Effector memory CD8-positive, alpha-beta T cell (primary cell): Measurements from ENCODE around the gene SNTB2.

Experiments
- ATAC-seq: fragments of 150-1000 bp; cut with Tn5 transposase; replicated peaks from 2 replicates; pipeline ENCODE4 v1.10.0; 2021; ENCODE audit warnings: mild to moderate bottlenecking, moderate library complexity
- DNase-seq, 3 experiments: peaks; one replicate each; pipeline ENCODE4 v3.0.0; 2021
- H3K27ac Mint-ChIP-seq, 2 donors: one replicate each; pipeline ENCODE4 v1.8.0; 2022; ENCODE audit warnings: mild to moderate bottlenecking in 2 of 2, mixed read lengths in 2 of 2, moderate library complexity in 2 of 2
- H3K27me3 Mint-ChIP-seq, 2 donors: one replicate each; pipeline ENCODE4 v1.8.0; 2022; ENCODE audit warnings: mixed read lengths in 2 of 2
- H3K36me3 Mint-ChIP-seq: one replicate; pipeline ENCODE4 v1.8.0; 2022; ENCODE audit warnings: mild to moderate bottlenecking, moderate library complexity, mixed read lengths; ENCODE audit not compliant: insufficient read depth
- H3K4me1 Mint-ChIP-seq, 2 donors: one replicate each; pipeline ENCODE4 v1.8.0; 2022; ENCODE audit warnings: low read depth in 2 of 2, mixed read lengths in 2 of 2
- H3K4me3 Mint-ChIP-seq, 2 donors: one replicate each; pipeline ENCODE4 v1.8.0; 2022; ENCODE audit warnings: mild to moderate bottlenecking in 2 of 2, mixed read lengths in 2 of 2, moderate library complexity in 2 of 2
- H3K9me3 Mint-ChIP-seq, 2 donors: one replicate each; pipeline ENCODE4 v1.8.0; 2022; ENCODE audit warnings: mixed read lengths in 2 of 2

SNTB2 gene

GRCh38 chr16:69340095-69340644, 153.2 kb downstream of the SNTB2 start:
- DNase-seq (no peak), ATAC-seq (no peak)
- no peaks in the 10 kb centered on the region for H3K9me3 Mint-ChIP-seq
- H3K4me1 Mint-ChIP-seq: peaks cover 29 to 38% of the 10 kb centered on the region in 2 donors
- no peaks in the 10 kb centered on the region for H3K27me3 Mint-ChIP-seq
- peak overlapping the region; percentile 99 for H3K4me3 Mint-ChIP-seq
- H3K36me3 Mint-ChIP-seq: peaks cover 35% of the 10 kb centered on the region
- peak overlapping the region; percentile 93 to 97 for H3K27ac Mint-ChIP-seq

DNA sequence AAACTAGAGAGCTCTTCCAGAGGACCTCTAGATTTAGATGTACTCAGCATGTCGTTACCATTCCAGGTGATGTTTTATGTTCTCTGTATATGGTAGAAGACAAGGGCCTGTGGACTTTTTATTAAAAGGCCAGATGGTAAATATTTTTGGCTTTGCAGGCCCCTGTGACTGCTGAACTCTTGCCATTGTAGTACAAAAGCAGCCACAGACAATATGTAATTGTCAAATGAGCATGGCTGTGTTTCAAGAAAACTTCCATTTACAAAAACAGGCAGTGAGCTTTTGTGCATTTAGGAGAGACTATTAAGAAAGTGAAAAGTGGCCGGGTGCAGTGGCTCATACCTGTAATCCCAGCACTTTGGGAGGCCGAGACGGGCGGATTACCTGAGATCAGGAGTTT, 157.2 kb downstream of the SNTB2 start:
- H3K36me3 Mint-ChIP-seq: peaks cover 24% of the 10 kb centered on the region
- H3K4me1 Mint-ChIP-seq: peaks cover 25 to 39% of the 10 kb centered on the region in 2 donors
- H3K27me3 Mint-ChIP-seq: no peaks in the 10 kb centered on the region
- H3K9me3 Mint-ChIP-seq: no peaks in the 10 kb centered on the region
- H3K4me3 Mint-ChIP-seq: no peak overlapping the region
- H3K27ac Mint-ChIP-seq: peak overlapping the region in 1 of 2 donors; percentile 73
- DNase-seq (no peak), ATAC-seq (no peak)

DNA sequence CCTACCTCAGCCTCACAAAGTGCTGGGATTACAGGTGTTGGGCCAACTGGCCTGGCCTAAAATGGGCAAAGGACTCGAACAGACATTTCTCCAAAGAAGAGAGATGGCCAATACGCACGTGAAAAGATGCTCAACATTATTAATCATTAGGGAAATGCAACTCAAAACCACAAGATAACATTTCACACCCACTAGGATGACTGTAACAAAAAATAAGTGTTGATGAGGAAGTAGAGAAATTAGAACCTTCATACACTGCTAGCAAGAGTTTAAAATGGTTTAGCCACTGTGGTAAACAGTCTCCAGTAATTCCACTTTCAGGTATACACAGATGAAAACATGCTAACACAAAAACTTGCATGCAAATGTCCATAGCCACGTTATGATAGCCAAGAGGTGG, 159.0 kb downstream of the SNTB2 start:
- H3K27me3 Mint-ChIP-seq: no peaks in the 10 kb centered on the region
- no peaks in the 10 kb centered on the region for H3K9me3 Mint-ChIP-seq
- ATAC-seq: peak; percentile 85
- H3K36me3 Mint-ChIP-seq: peaks cover 18% of the 10 kb centered on the region
- peak overlapping the region; percentile 46 to 50 for H3K4me3 Mint-ChIP-seq
- peak overlapping the region; percentile 72 to 73 for H3K27ac Mint-ChIP-seq
- peaks cover 13 to 24% of the 10 kb centered on the region in 2 donors for H3K4me1 Mint-ChIP-seq
- no peak for DNase-seq

- Mint-ChIP-seq H3K9me3 (no peaks in the 10 kb centered on the region), H3K27ac (peak overlapping the region in 1 of 2 donors; percentile 72), H3K4me1 (peaks cover 12 to 20% of the 10 kb centered on the region in 2 donors)
Observed at GRCh38 chr16:69346683-69347082, 159.7 kb downstream of the SNTB2 start.

DNA sequence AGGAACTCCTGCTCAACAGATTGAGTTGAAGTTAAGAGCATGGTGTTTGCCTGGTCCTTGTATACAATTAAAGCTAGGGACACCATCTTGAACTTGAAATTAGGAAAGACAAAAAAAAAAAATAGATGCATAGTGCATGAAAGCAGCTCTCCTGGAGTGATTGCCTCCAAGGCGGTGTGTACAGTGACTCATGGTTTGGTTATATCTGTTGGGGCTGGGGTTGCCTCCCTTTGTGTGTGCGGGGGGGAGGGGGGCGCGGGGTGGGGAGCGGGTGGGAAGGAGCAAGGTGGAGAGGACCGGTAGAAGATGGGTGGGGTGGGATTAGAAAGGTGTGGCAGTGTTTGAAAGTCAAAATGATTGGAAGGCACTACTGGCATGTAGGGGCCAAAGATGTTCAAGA, 161.3 kb downstream of the SNTB2 start:
- peak overlapping the region in 1 of 2 donors; percentile 26 for H3K27ac Mint-ChIP-seq
- peaks cover 19% of the 10 kb centered on the region for H3K36me3 Mint-ChIP-seq
- ATAC-seq (no peak), DNase-seq (no peak)
- no peak overlapping the region for H3K4me3 Mint-ChIP-seq
- H3K4me1 Mint-ChIP-seq: peaks cover 8 to 20% of the 10 kb centered on the region in 2 donors
- H3K9me3 Mint-ChIP-seq: no peaks in the 10 kb centered on the region
- H3K27me3 Mint-ChIP-seq: no peaks in the 10 kb centered on the region

More at GRCh38 chr16:69346683-69347082, 159.7 kb downstream of the SNTB2 start:
- DNase-seq (no peak), ATAC-seq (no peak)
- H3K36me3 Mint-ChIP-seq: peaks cover 15% of the 10 kb centered on the region
- H3K4me3 Mint-ChIP-seq: no peak overlapping the region
- no peaks in the 10 kb centered on the region for H3K27me3 Mint-ChIP-seq

GRCh38 chr16:69349536-69349935, 162.6 kb downstream of the SNTB2 start:
- Mint-ChIP-seq H3K9me3 (no peaks in the 10 kb centered on the region), H3K27ac (no peak overlapping the region), H3K4me3 (no peak overlapping the region), H3K4me1 (peaks cover 8 to 20% of the 10 kb centered on the region in 2 donors), H3K27me3 (no peaks in the 10 kb centered on the region), H3K36me3 (peaks cover 13% of the 10 kb centered on the region)
- DNase-seq (no peak), ATAC-seq (no peak)

GRCh38 chr16:69350536-69351133, 163.7 kb downstream of the SNTB2 start:
- ATAC-seq (no peak), DNase-seq (no peak)
- Mint-ChIP-seq H3K4me1 (peaks cover 7 to 19% of the 10 kb centered on the region in 2 donors), H3K27ac (peak overlapping the region in 1 of 2 donors; percentile 72), H3K36me3 (peaks cover 13% of the 10 kb centered on the region), H3K4me3 (no peak overlapping the region), H3K27me3 (no peaks in the 10 kb centered on the region), H3K9me3 (no peaks in the 10 kb centered on the region)

DNA sequence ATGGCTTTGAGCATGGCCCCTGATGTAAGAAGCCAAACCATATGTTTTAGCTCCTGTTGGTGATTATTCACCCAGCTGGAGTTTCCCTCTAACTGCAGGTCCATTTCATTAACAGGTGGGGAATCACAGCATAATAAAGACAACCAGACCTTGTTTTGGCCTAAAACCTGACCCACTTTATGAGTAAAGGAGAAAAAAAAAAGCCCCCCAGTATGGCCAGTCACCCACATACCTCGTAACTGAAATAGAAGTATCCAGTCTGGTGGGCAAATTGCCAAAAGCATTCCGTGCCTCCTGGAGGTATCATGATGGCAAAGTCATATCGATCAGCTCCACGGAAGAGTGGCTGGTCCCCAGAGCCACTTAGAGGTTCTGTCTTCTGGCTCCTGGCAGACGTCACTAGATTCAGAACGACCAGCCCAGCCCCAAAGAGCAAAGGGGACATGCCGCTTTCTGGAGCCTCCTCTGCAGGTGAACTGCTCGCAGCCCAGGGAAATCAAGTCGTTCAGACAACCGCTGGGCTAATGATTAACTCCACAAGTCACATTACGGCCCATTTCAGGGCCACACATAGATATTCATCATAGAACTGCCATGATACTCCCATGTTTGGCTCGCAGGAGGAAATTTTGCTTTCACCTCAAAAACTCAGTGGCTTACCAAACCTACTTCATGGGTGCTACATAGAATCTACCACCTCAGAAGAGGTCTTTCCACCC, 164.5 kb downstream of the SNTB2 start, which contains the start of gene TMED6:
Gene TMED6, minus strand, starts transcription at position 478 of the 719 bp plus-strand sequence. Its CDS starts 33 bp downstream, at position 445.
- no peak for ATAC-seq
- peaks cover 20% of the 10 kb centered on the region for H3K36me3 Mint-ChIP-seq
- H3K4me1 Mint-ChIP-seq: peaks cover 3 to 11% of the 10 kb centered on the region in 2 donors
- no peaks in the 10 kb centered on the region for H3K27me3 Mint-ChIP-seq
- H3K27ac Mint-ChIP-seq: peak within 1 kb of the TSS in 1 of 2 donors; percentile 73
- DNase-seq: no peak
- no peak within 1 kb of the TSS for H3K4me3 Mint-ChIP-seq
- no peaks in the 10 kb centered on the region for H3K9me3 Mint-ChIP-seq
